Endothelial cell of umbilical vein (primary cell): ENCODE data around the gene SORCS2. TPM values are rescaled to one million over a fixed set of nuclear protein-coding genes. Genes with fewer than 3 reads are reported as not detected.

Source experiments
- BruUV-seq: library from RNA; stranded (reverse); fragments of 400-500 nt; replicated peaks from 2 replicates; lab custom pipeline; 2021; lab: Mats Ljungman, UMichigan
- CTCF ChIA-PET: fragments of 300-600, 350-600 bp; sonication (Branson Sonifier 250); formaldehyde crosslinking; loops from one replicate; lab custom pipeline; 2021; ENCODE audit warnings: antibody characterized with exemption, inconsistent platforms; lab: Charles Lee
- POLR2A ChIA-PET: fragments of 300-600, 350-600 bp; sonication (Branson Sonifier 250); formaldehyde crosslinking; loops from one replicate; lab custom pipeline; 2021; ENCODE audit warnings: antibody characterized with exemption, inconsistent platforms; lab: Charles Lee
- DNase-seq: peaks from one replicate; pipeline ENCODE4 v3.0.0-alpha.2; 2011; ENCODE audit warnings: low read depth, low spot score
- FAIRE-seq: peaks from 2 replicates; lab custom pipeline; 2011; peaks lifted over from hg19 to GRCh38; lab: Jason Lieb, UNC
- H2AFZ ChIP-seq: 2 replicates; pipeline ENCODE4 v1.6.0; 2012; ENCODE audit warnings: low read depth, low read length, control low read depth, inconsistent platforms
- H3K27ac ChIP-seq: 2 replicates; pipeline ENCODE4 v1.5.1; 2011; ENCODE audit warnings: low read depth, mild to moderate bottlenecking, control low read depth, low read length, moderate library complexity; ENCODE audit not compliant: insufficient read depth
- H3K27me3 ChIP-seq, 2 experiments: 2 replicates each; pipeline versions ENCODE4 v1.6.0 to v1.6.1; 2011; ENCODE audit warnings: low read length in 2 of 2, mixed read lengths in 1 of 2; ENCODE audit not compliant: control insufficient read depth in 2 of 2, insufficient read depth in 2 of 2
- H3K36me3 ChIP-seq, 2 experiments: 2 replicates in 1 of 2; 3 replicates in 1 of 2; pipeline ENCODE4 v1.5.1; 2011; ENCODE audit warnings: low read length in 2 of 2, mild to moderate bottlenecking in 1 of 2, moderate library complexity in 1 of 2; ENCODE audit not compliant: control insufficient read depth in 2 of 2, insufficient read depth in 2 of 2; ENCODE audit errors: extremely low read depth in 1 of 2
- H3K4me1 ChIP-seq: 3 replicates; pipeline ENCODE4 v1.5.1; 2011; ENCODE audit warnings: mild to moderate bottlenecking, low read length; ENCODE audit not compliant: control insufficient read depth, insufficient read depth; ENCODE audit errors: extremely low read depth
- H3K4me2 ChIP-seq: 2 replicates; pipeline ENCODE4 v1.6.1; 2011; ENCODE audit warnings: low read length, control low read depth, mixed read lengths; ENCODE audit not compliant: insufficient read depth
- H3K4me3 ChIP-seq, 3 experiments: fragments of 200-600 bp in 1 of 3; sonication (generic), shearing (Covaris generic) in 1 of 3; replicated peaks in 1 of 3; 2 replicates each; pipeline ENCODE4 v1.5.1; 2011 to 2016; ENCODE audit warnings: control low read depth in 3 of 3, low read length in 3 of 3, mild to moderate bottlenecking in 2 of 3, inconsistent platforms in 1 of 3, low read depth in 1 of 3, moderate library complexity in 1 of 3; ENCODE audit not compliant: insufficient read depth in 1 of 3
- H3K79me2 ChIP-seq: 2 replicates; pipeline ENCODE4 v1.6.0; 2012; ENCODE audit warnings: low read length, inconsistent platforms; ENCODE audit not compliant: control insufficient read depth, insufficient read depth
- H3K9ac ChIP-seq: replicated peaks from 2 replicates; pipeline ENCODE3; 2011; ENCODE audit warnings: low read length, control low read depth; ENCODE audit not compliant: insufficient read depth; ENCODE audit errors: extremely low read depth
- H3K9me1 ChIP-seq: replicated peaks from 3 replicates; pipeline ENCODE4 v1.6.0; 2011; ENCODE audit warnings: mild to moderate bottlenecking, low read length; ENCODE audit not compliant: control insufficient read depth, insufficient read depth; ENCODE audit errors: extremely low read depth
- H3K9me3 ChIP-seq: replicated peaks from 2 replicates; pipeline ENCODE4 v1.5.1; 2012; ENCODE audit warnings: low read length, inconsistent platforms; ENCODE audit not compliant: control insufficient read depth, insufficient read depth
- H4K20me1 ChIP-seq: replicated peaks from 2 replicates; pipeline ENCODE3; 2011; ENCODE audit warnings: mild to moderate bottlenecking, low read length; ENCODE audit not compliant: control insufficient read depth, insufficient read depth; ENCODE audit errors: extremely low read depth
- CTCF ChIP-seq, 2 donors: IDR thresholded peaks; 1 replicate in 1 of 2; 2 replicates in 1 of 2; pipeline ENCODE4 v1.5.1; 2011; ENCODE audit warnings: low read length in 2 of 2, mild to moderate bottlenecking in 2 of 2, moderate library complexity in 2 of 2, control low read depth in 1 of 2, inconsistent platforms in 1 of 2, low read depth in 1 of 2; ENCODE audit not compliant: insufficient read depth in 1 of 2; ENCODE audit errors: extremely low read depth in 1 of 2
- EZH2 ChIP-seq: IDR thresholded peaks from 2 replicates; pipeline ENCODE4 v1.6.1; 2012; ENCODE audit warnings: borderline replicate concordance, low read depth, mild to moderate bottlenecking, moderate library complexity, low read length, inconsistent platforms; ENCODE audit not compliant: severe bottlenecking
- FOS ChIP-seq: IDR thresholded peaks from 2 replicates; pipeline ENCODE4 v1.6.1; 2011; ENCODE audit warnings: mild to moderate bottlenecking, low read length, moderate library complexity, borderline replicate concordance; ENCODE audit not compliant: insufficient read depth
- GATA2 ChIP-seq: IDR thresholded peaks from 2 replicates; pipeline ENCODE4 v1.7.0; 2011; ENCODE audit warnings: low read depth, mild to moderate bottlenecking, moderate library complexity, mixed read lengths, low read length; ENCODE audit not compliant: insufficient read length, insufficient read depth
- JUN ChIP-seq: IDR thresholded peaks from 2 replicates; pipeline ENCODE4 v1.6.1; 2011; ENCODE audit warnings: borderline replicate concordance, low read depth; ENCODE audit not compliant: insufficient read length, insufficient read depth
- MYC ChIP-seq: IDR thresholded peaks from one replicate; pipeline ENCODE4 v1.6.1; 2011; ENCODE audit warnings: mild to moderate bottlenecking, low read depth, low read length
- POLR2A ChIP-seq: IDR thresholded peaks from 2 replicates; pipeline ENCODE4 v1.6.1; 2012; ENCODE audit warnings: low read depth, mild to moderate bottlenecking, control low read depth, low read length
- POLR2AphosphoS5 ChIP-seq: IDR thresholded peaks from 2 replicates; pipeline ENCODE4 v1.6.1; 2012; ENCODE audit warnings: low read depth, mild to moderate bottlenecking, control low read depth, low read length, moderate library complexity; ENCODE audit not compliant: insufficient read depth
- dilution Hi-C: fragments of 300-500 bp; cut with MboI; formaldehyde crosslinking; loops from one replicate; pipeline ENCODE4 v1.15.0; 2019; ENCODE audit warnings: low sequenced_read_pairs; ENCODE audit not compliant: extremely low pct_ligation_motif_present
- intact Hi-C: fragments of 100-400 bp; cut with micrococcal nuclease; formaldehyde crosslinking; loops from one replicate; pipeline ENCODE4 v1.10.0; 2022
- polyA plus RNA-seq, 4 experiments: library from polyadenylated mRNA; depleted of rRNA in 3 of 4; stranded (reverse) in 3 of 4; unstranded in 1 of 4; fragments of >200 nt; gene quantifications; 2 replicates each; pipeline versions ENCODE4 v1.2.1 to v1.2.3, GENCODE V29; 2011 to 2012; ENCODE audit warnings: missing spikeins in 1 of 4
- total RNA-seq: library from RNA; stranded (reverse); gene quantifications from 2 replicates; pipeline ENCODE4 v1.2.3, GENCODE V29; 2021
- TF ChIP-seq, protein P1 (sequence below): IDR thresholded peaks from 2 replicates; pipeline ENCODE4 v1.6.1; 2011; ENCODE audit not compliant: insufficient read depth, insufficient read length

The SORCS2 gene
- total and polyA plus RNA-seq, 2 donors (not counting 3 experiments of a cell fraction or from before 2014, with no cell fraction given), result not detected

- H3K4me2 ChIP-seq, result no peak overlapping the region
- H3K4me3 ChIP-seq, result no peak overlapping the region
- H3K4me1 ChIP-seq, result no peaks in the 10 kb centered on the region
- intact Hi-C loops, result no loop called here
- dilution Hi-C loops, result no loop called here
- CTCF ChIA-PET, result no interaction called here
- H3K27ac ChIP-seq, result no peak overlapping the region
- H4K20me1 ChIP-seq, result no peaks in the 10 kb centered on the region
- TF ChIP-seq POLR2AphosphoS5 (no peak), JUN (no peak), MYC (no peak), GATA2 (no peak), POLR2A (no peak), EZH2 (no peak), FOS (no peak), CTCF (IDR thresholded peaks at IDR 0.05; ENCODE audit: extremely low read depth in 1 of 2, insufficient read depth in 1 of 2, low read depth in 1 of 2, low read length in 2 of 2) (no peak)
- TF ChIP-seq, protein P1, sequence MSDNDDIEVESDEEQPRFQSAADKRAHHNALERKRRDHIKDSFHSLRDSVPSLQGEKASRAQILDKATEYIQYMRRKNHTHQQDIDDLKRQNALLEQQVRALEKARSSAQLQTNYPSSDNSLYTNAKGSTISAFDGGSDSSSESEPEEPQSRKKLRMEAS, result no peak
- H3K27me3 ChIP-seq, result no peaks in the 10 kb centered on the region
- H3K36me3 ChIP-seq, result no peaks in the 10 kb centered on the region
- DNase-seq (no peak), FAIRE-seq (no peak)
- no peaks in the 10 kb centered on the region for H3K9me3 ChIP-seq
- BruUV-seq, result no TSS peak
- H3K9me1 ChIP-seq, result no peaks in the 10 kb centered on the region
- POLR2A ChIA-PET, result no interaction called here
- H2AFZ ChIP-seq, result no peak overlapping the region
- no peak overlapping the region for H3K9ac ChIP-seq
- no peaks in the 10 kb centered on the region for H3K79me2 ChIP-seq
Observed at GRCh38 chr4:7708981-7709380, 516.6 kb downstream of the SORCS2 start.
